ENCODE measurements around the gene OPCML.

- TF ChIP-seq EZH2 (IDR thresholded peaks at IDR 0.05; ENCODE audit: low read length, unreplicated experiment) (no peak), CTCF (conservative IDR thresholded peaks at IDR 0.05; ENCODE audit: low read depth, low read length) (no peak), EZH2phosphoT487 (IDR thresholded peaks at IDR 0.05; ENCODE audit: borderline replicate concordance, low read length) (no peak)
Measured at GRCh38 chr11:133081020-133081419, 451.3 kb downstream of the OPCML start.

All from PC-3 (cell line).